Dedifferentiated amniotic fluid mesenchymal stem cell (primary cell): Measurements from ENCODE around the gene ERGIC1.
"Not testable (repeated sequence)": the region's sequence is repeated elsewhere in the genome, so short reads cannot be mapped to it uniquely, and the experiment has no call there.

Experiments
- DNase-seq: peaks from one replicate; pipeline ENCODE4 v3.0.0-alpha.2; 2016; ENCODE audit errors: extremely low spot score

ERGIC1 gene

DNA sequence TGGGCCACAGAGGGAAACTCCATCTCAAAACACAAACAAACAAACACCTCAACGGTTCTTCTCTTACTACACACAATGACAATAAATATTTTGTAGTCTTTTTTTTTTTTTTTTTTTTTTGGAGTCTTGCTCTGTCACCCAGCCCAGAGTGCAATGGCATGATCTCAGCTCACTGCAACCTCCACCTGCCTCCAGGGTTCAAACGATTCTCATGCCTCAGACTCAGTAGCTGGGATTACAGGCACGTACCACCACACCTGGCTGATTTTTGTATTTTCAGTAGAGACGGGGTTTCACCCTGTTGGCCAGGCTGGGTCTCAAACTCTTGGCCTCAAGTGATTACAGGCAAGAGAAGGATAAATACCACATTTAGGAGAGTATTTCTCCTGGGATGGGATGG is 30.1 kb downstream of the ERGIC1 start:
- not testable (repeated sequence) for DNase-seq

GRCh38 chr5:172864747-172865146 is 30.7 kb downstream of the ERGIC1 start:
- no peak for DNase-seq

- DNase-seq: no peak
Measured at GRCh38 chr5:172866378-172866777, 32.3 kb downstream of the ERGIC1 start.

- DNase-seq: no peak
Measured at GRCh38 chr5:172866802-172867748, 33.0 kb downstream of the ERGIC1 start.

- no peak for DNase-seq
Measured at GRCh38 chr5:172867761-172868435, 33.8 kb downstream of the ERGIC1 start.

GRCh38 chr5:172868436-172868923 is 34.4 kb downstream of the ERGIC1 start:
- DNase-seq: no peak

GRCh38 chr5:172868924-172869591 is 35.0 kb downstream of the ERGIC1 start:
- DNase-seq: peak; percentile 86

DNA sequence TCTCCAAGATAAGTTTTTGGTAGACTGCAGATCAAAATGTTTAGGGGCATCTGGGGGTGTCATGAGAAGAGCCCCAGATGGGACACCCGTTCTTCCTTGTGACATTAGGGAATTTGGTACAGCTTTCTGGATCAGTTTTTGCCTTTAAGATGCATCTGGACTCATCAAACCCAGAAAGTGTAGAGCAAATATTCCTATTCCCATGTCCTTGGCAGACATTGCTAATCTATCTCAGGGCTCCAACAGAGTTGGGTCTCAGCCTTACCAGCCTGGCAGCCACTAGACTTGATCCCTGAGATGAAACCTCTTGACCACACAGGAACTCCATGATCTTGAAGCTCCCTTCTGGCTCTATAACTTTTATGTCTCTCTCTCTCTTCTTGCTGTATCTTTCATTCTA is 35.6 kb downstream of the ERGIC1 start:
- no peak for DNase-seq

DNA sequence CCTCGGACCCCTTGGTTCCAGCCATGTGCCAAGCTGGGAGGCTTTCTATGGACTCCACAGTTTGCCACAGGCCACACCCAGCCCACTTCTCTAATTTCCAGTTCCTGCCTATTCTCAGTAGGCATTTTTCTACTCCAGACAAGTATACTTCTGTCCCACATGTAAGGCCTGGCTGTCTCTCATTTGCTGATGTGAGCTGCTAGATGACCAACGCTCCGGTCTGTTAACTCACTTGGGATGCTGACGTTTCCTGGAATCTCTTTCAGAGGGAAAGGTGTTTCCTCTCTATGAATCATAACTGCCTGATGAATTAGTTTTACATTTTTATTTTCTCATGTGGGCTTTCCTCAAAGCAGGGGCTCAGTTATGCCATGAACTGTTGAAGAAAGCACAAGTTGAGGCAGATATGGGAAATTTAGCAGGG is 36.3 kb downstream of the ERGIC1 start:
- peak; percentile 65 for DNase-seq

GRCh38 chr5:172870715-172871461 is 36.8 kb downstream of the ERGIC1 start:
- no peak for DNase-seq

GRCh38 chr5:172871536-172871935 is 37.5 kb downstream of the ERGIC1 start:
- no peak for DNase-seq

- DNase-seq: no peak
Measured at GRCh38 chr5:172871982-172872381, 37.9 kb downstream of the ERGIC1 start.

- DNase-seq: no peak
Measured at GRCh38 chr5:172872997-172873491, 39.0 kb downstream of the ERGIC1 start.

DNA sequence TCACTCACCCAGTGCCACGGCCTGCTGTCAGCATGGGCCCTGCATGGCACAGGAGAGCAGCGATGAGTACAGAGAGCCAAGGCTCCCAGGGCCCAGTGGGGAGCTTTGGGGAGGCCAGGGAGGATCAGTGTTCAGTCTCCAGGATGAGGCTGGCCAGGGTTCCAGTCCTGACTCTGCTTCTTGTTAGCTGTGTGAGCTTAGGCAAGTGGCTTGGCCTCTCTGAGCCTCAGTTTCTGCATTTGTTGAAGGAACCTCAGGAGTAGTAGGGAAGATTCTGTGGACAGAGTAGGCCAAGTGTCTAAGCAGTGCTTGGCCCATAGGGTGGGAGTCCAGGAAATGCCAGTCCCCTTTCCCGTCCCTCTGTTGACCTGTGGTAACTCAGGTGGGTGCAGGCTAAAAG is 39.5 kb downstream of the ERGIC1 start:
- no peak for DNase-seq

GRCh38 chr5:172874647-172875504 is 40.8 kb downstream of the ERGIC1 start:
- no peak for DNase-seq

GRCh38 chr5:172875505-172876279 is 41.6 kb downstream of the ERGIC1 start:
- DNase-seq: no peak

- no peak for DNase-seq
Measured at GRCh38 chr5:172876578-172876977, 42.5 kb downstream of the ERGIC1 start.

DNA sequence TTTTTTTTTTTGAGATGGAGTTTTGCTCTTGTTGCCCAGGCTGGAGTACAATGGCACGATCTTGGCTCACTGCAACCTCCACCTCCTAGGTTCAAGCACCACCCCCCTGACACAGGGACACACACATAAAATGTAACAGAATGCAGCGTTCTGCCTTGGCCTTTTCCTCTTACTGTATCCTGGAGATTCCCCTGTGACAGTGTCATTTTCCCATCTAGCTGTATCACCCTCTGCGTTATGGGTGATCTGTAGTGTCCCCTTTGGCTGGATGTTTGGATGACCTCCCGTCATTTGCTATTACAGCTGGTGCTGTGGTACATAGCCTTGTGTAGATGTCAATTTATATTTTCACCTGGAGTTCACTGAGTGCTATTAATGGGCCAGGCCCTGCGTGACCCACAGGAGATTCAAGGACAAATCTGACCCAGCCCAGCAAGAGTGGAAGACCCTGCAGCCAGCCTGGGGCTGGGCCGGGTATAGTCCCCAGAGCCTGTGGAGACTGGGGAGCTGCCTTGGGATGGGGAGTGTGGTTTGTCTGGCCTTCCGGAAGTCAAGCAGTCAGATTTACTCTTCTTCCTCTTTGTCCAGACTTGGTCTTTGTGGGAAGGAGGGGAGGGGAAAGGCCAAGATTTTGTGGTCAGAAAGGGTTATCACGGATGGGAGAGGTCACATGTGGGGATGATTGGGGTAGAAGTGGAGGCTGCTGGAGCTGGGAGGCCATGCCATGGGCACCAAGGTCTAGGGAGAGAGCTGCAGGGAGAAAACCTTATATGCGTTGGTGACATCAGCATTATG is 43.6 kb downstream of the ERGIC1 start:
- no peak for DNase-seq

GRCh38 chr5:172878585-172878932 is 44.5 kb downstream of the ERGIC1 start:
- no peak for DNase-seq
